Keratinocyte (primary cell): ENCODE measurements around the gene KHNYN. TPM values are rescaled to one million over a fixed set of nuclear protein-coding genes. Genes with fewer than 3 reads are reported as not detected.
A peak's percentile ranks its signal among the peaks of the same experiment; 100 is the strongest.

ENCODE experiments used
- DNase-seq: peaks from one replicate; pipeline ENCODE4 v3.0.0-alpha.2; 2011; ENCODE audit warnings: low read depth, missing footprints, low spot score
- FAIRE-seq: peaks from 2 replicates; lab custom pipeline; 2011; peaks lifted over from hg19 to GRCh38; lab: Jason Lieb, UNC
- H2AFZ ChIP-seq: 2 replicates; pipeline ENCODE4 v1.6.0; 2012; ENCODE audit warnings: low read length, control low read depth, inconsistent platforms; ENCODE audit not compliant: control insufficient read depth
- H3K27ac ChIP-seq: 2 replicates; pipeline ENCODE4 v1.5.1; 2011; ENCODE audit warnings: low read length; ENCODE audit not compliant: control insufficient read depth, insufficient read depth
- H3K27me3 ChIP-seq: 3 replicates; pipeline ENCODE4 v1.6.0; 2011; ENCODE audit warnings: low read length; ENCODE audit not compliant: control insufficient read depth, insufficient read depth; ENCODE audit errors: extremely low read depth
- H3K36me3 ChIP-seq, 2 experiments: 2 replicates in 1 of 2; 3 replicates in 1 of 2; pipeline ENCODE4 v1.5.1; 2011; ENCODE audit warnings: low read length in 2 of 2, mild to moderate bottlenecking in 1 of 2; ENCODE audit not compliant: control insufficient read depth in 2 of 2, insufficient read depth in 2 of 2; ENCODE audit errors: extremely low read depth in 1 of 2
- H3K4me1 ChIP-seq: 3 replicates; pipeline ENCODE4 v1.5.1; 2011; ENCODE audit warnings: low read length; ENCODE audit not compliant: control insufficient read depth, insufficient read depth; ENCODE audit errors: extremely low read depth
- H3K4me2 ChIP-seq: 3 replicates; pipeline ENCODE4 v1.6.0; 2011; ENCODE audit warnings: low read depth, low read length; ENCODE audit not compliant: control insufficient read depth, insufficient read depth; ENCODE audit errors: extremely low read depth
- H3K4me3 ChIP-seq, 3 experiments: fragments of 200-600 bp in 1 of 3; sonication (generic) in 1 of 3; 2 replicates in 2 of 3; 3 replicates in 1 of 3; pipeline ENCODE4 v1.5.1; 2011 to 2016; ENCODE audit warnings: low read length in 3 of 3, mild to moderate bottlenecking in 3 of 3, control low read depth in 2 of 3, inconsistent platforms in 1 of 3, low read depth in 1 of 3, mixed read lengths in 1 of 3, mixed run types in 1 of 3, moderate library complexity in 1 of 3; ENCODE audit not compliant: control insufficient read depth in 2 of 3, insufficient read depth in 2 of 3; ENCODE audit errors: extremely low read depth in 1 of 3
- H3K79me2 ChIP-seq: 2 replicates; pipeline ENCODE4 v1.6.0; 2012; ENCODE audit warnings: low read length; ENCODE audit not compliant: control insufficient read depth, insufficient read depth
- H3K9ac ChIP-seq: 3 replicates; pipeline ENCODE4 v1.6.0; 2011; ENCODE audit warnings: low read length; ENCODE audit not compliant: control insufficient read depth, insufficient read depth; ENCODE audit errors: extremely low read depth
- H3K9me1 ChIP-seq: 3 replicates; pipeline ENCODE4 v1.6.0; 2011; ENCODE audit warnings: low read length; ENCODE audit not compliant: control insufficient read depth, insufficient read depth; ENCODE audit errors: extremely low read depth
- H3K9me3 ChIP-seq: 2 replicates; pipeline ENCODE4 v1.5.1; 2012; ENCODE audit warnings: low read depth, low read length; ENCODE audit not compliant: control insufficient read depth
- H4K20me1 ChIP-seq: 3 replicates; pipeline ENCODE4 v1.6.0; 2011; ENCODE audit warnings: low read length; ENCODE audit not compliant: control insufficient read depth, insufficient read depth; ENCODE audit errors: extremely low read depth
- EZH2 ChIP-seq: IDR thresholded peaks from one replicate; pipeline ENCODE4 v1.6.1; 2012; ENCODE audit warnings: inconsistent platforms, mild to moderate bottlenecking, low read length, moderate library complexity
- dilution Hi-C: fragments of 300-500 bp; cut with MboI; formaldehyde crosslinking; loops from one replicate; pipeline ENCODE4 v1.7.0; 2020; ENCODE audit warnings: low sequenced_read_pairs; ENCODE audit not compliant: extremely low pct_ligation_motif_present
- polyA plus RNA-seq, 5 experiments: library from polyadenylated mRNA; depleted of rRNA in 3 of 5; stranded (reverse) in 3 of 5; stranded (forward) in 1 of 5; unstranded in 1 of 5; fragments of >200 nt; gene quantifications; 1 replicate in 1 of 5; 2 replicates in 3 of 5; 3 replicates in 1 of 5; pipeline versions ENCODE4 v1.2.1 to v1.2.3, GENCODE V29; 2011 to 2012; ENCODE audit warnings: missing spikeins in 2 of 5, low read depth in 1 of 5, low replicate concordance in 1 of 5
- TF ChIP-seq, protein P1 (sequence below), 3 experiments: IDR thresholded peaks in 1 of 3; conservative IDR thresholded peaks in 1 of 3; optimal IDR thresholded peaks in 1 of 3; 2 replicates in 2 of 3; 3 replicates in 1 of 3; pipeline versions ENCODE3 to v1.5.1; 2011; ENCODE audit warnings: low read length in 3 of 3, mild to moderate bottlenecking in 3 of 3, moderate library complexity in 2 of 3, control low read depth in 1 of 3, inconsistent platforms in 1 of 3; ENCODE audit not compliant: insufficient read depth in 2 of 3; ENCODE audit errors: extremely low read depth in 1 of 3

Gene KHNYN
- polyA plus RNA-seq, 1 donor (not counting 4 experiments of a cell fraction or from before 2014, with no cell fraction given) = 26.0 TPM

DNA sequence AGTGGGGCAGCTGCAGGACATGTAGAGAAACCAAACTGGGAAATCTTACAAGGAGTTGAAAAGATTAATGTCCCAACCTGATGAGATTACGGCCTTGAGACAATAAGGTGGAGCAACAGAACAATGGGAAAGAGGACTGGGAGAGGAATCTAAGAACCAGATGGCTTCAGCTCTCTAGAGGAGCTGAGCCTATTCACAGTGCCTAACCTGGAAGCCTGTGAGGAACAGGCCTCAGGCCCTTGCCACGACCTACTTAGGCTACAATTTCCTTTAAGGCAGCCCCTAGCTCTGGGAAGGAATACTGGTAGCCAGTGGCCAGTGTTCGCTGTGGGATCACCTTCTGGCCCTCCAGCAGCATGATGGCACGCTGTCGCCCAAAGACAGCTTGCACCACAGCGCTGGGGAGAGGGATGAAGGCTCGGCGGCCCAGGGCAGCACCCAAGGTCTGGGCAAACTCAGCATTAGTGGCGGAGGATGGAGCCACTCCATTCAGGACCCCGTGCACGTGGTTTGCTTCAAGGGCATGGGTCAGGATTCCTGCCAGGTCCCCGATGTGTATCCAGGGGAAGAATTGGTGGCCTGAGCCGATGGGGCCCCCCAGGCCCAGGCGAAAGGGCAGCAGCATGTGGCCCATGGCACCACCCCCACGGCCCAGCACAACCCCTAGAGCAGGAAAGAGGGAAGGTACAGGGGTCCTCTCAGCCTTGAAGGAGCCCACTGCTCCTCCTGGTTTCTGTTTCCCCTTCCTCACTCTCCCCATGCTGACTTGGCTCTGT, 10.3 kb downstream of the KHNYN start:
- FAIRE-seq (no peak), DNase-seq (no peak)
- TF ChIP-seq EZH2 = no peak
- TF ChIP-seq, protein P1, sequence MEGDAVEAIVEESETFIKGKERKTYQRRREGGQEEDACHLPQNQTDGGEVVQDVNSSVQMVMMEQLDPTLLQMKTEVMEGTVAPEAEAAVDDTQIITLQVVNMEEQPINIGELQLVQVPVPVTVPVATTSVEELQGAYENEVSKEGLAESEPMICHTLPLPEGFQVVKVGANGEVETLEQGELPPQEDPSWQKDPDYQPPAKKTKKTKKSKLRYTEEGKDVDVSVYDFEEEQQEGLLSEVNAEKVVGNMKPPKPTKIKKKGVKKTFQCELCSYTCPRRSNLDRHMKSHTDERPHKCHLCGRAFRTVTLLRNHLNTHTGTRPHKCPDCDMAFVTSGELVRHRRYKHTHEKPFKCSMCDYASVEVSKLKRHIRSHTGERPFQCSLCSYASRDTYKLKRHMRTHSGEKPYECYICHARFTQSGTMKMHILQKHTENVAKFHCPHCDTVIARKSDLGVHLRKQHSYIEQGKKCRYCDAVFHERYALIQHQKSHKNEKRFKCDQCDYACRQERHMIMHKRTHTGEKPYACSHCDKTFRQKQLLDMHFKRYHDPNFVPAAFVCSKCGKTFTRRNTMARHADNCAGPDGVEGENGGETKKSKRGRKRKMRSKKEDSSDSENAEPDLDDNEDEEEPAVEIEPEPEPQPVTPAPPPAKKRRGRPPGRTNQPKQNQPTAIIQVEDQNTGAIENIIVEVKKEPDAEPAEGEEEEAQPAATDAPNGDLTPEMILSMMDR (optimal IDR thresholded peaks at IDR 0.05 in 1 of 3, IDR thresholded peaks at IDR 0.05 in 1 of 3, conservative IDR thresholded peaks at IDR 0.05 in 1 of 3; ENCODE audit: extremely low read depth in 1 of 3, insufficient read depth in 2 of 3, low read length in 3 of 3) = no peak
- dilution Hi-C loops = no loop called here
- Histone ChIP-seq H3K4me1 (peaks cover 12% of the 10 kb centered on the region), H4K20me1 (no peaks in the 10 kb centered on the region), H3K4me3 (no peak overlapping the region), H3K4me2 (no peak overlapping the region), H3K27ac (no peak overlapping the region), H3K79me2 (peaks cover 21% of the 10 kb centered on the region), H3K27me3 (no peaks in the 10 kb centered on the region), H3K9me1 (no peaks in the 10 kb centered on the region), H3K36me3 (peaks cover 38 to 59% of the 10 kb centered on the region in 2 experiments), H3K9me3 (no peaks in the 10 kb centered on the region), H3K9ac (no peak overlapping the region), H2AFZ (no peak overlapping the region)

DNA sequence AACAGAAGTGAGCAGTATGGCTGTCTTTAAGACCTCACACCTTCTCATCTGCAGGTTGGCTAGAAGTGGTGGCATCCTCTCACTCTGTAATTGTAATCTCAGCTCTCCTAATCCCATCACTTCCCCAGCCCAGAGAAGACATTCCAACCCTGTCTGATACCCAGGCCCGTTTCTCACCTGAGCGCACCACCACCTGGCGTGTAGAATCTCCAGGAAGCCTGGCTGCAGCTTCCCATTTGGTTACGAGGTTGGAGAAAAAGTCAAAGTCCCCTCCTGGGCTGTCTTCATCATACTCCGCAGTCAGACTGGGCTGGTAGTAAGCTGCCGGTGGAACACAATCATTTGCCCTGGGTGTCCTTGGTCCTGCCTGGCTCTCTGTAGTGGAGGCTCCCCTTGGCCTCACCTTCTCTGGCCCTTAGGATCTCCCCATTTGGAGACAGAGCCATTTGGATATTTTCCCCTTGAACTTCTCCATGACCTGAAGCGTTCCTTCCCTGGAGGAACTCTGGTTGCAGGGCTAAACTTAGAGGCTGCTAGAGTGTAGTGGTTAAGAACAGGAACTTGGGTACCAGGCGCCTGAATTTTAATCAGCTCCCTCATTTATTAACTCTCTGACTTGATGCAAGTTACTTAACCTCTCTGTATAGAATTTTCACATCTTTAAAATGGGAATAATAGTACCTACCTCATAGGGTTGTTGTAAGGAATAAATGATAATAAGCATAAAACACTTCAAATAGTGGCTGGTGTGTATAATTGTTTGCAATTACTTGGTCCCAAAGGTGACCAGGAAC, 11.0 kb downstream of the KHNYN start:
- H3K79me2 ChIP-seq = peaks cover 21% of the 10 kb centered on the region
- H3K4me1 ChIP-seq = peaks cover 12% of the 10 kb centered on the region
- H4K20me1 ChIP-seq = no peaks in the 10 kb centered on the region
- dilution Hi-C loops = no loop called here
- no peak for FAIRE-seq
- no peaks in the 10 kb centered on the region for H3K9me1 ChIP-seq
- peak overlapping the region; percentile 90 for H3K9ac ChIP-seq
- no peaks in the 10 kb centered on the region for H3K27me3 ChIP-seq
- no peak overlapping the region for H2AFZ ChIP-seq
- peak overlapping the region; percentile 74 for H3K4me2 ChIP-seq
- H3K4me3 ChIP-seq = no peak overlapping the region
- no peaks in the 10 kb centered on the region for H3K9me3 ChIP-seq
- H3K27ac ChIP-seq = no peak overlapping the region
- no peak for TF ChIP-seq EZH2
- TF ChIP-seq, protein P1 (optimal IDR thresholded peaks at IDR 0.05 in 1 of 3, IDR thresholded peaks at IDR 0.05 in 1 of 3, conservative IDR thresholded peaks at IDR 0.05 in 1 of 3; ENCODE audit: extremely low read depth in 1 of 3, insufficient read depth in 2 of 3, low read length in 3 of 3) = no peak
- DNase-seq = no peak
- H3K36me3 ChIP-seq = peaks cover 38 to 58% of the 10 kb centered on the region in 2 experiments
